Activated B cell treated with CpG ODN at 0.5 μM for 24 hours (primary cell): ENCODE results near the gene SMPD2. TPM values are rescaled to one million over a fixed set of nuclear protein-coding genes. Genes with fewer than 3 reads are reported as not detected.
A peak's percentile ranks its signal among the peaks of the same experiment; 100 is the strongest.

Experiments used
- ATAC-seq: fragments of 200-7000 bp; cut with Tn5 transposase; one replicate; pipeline ENCODE4 v1.10.0; 2021; ENCODE audit warnings: low read depth, mild to moderate bottlenecking, moderate library complexity
- CTCF ChIA-PET: fragments of 350-600 bp; sonication (Branson Sonifier 250); formaldehyde crosslinking; loops from one replicate; lab custom pipeline; 2021; ENCODE audit warnings: antibody characterized with exemption; lab: Charles Lee
- POLR2A ChIA-PET: fragments of 350-600 bp; sonication (Branson Sonifier 250); formaldehyde crosslinking; loops from one replicate; lab custom pipeline; 2021; ENCODE audit warnings: antibody characterized with exemption; lab: Charles Lee
- DNase-seq: peaks from one replicate; pipeline ENCODE4 v3.0.0; 2022
- H3K27ac Mint-ChIP-seq: one replicate; pipeline ENCODE4 v1.8.0; 2020; ENCODE audit warnings: mixed read lengths
- H3K27me3 Mint-ChIP-seq: one replicate; pipeline ENCODE4 v1.8.0; 2021; ENCODE audit warnings: mixed read lengths
- H3K36me3 Mint-ChIP-seq: one replicate; pipeline ENCODE4 v1.8.0; 2021; ENCODE audit warnings: low read depth, mixed read lengths
- H3K4me1 Mint-ChIP-seq: one replicate; pipeline ENCODE4 v1.8.0; 2021; ENCODE audit warnings: mixed read lengths
- H3K4me3 Mint-ChIP-seq: one replicate; pipeline ENCODE4 v1.8.0; 2020; ENCODE audit warnings: mild to moderate bottlenecking, mixed read lengths
- H3K9me3 Mint-ChIP-seq: one replicate; pipeline ENCODE4 v1.8.0; 2020; ENCODE audit warnings: mixed read lengths
- CTCF ChIP-seq: fragments of 200-600 bp; IDR thresholded peaks from one replicate; pipeline ENCODE4 v1.8.0; 2022; ENCODE audit warnings: antibody characterized with exemption, mild to moderate bottlenecking
- intact Hi-C: fragments of 100-400 bp; cut with micrococcal nuclease; formaldehyde crosslinking; loops from one replicate; pipeline ENCODE4 v1.15.1; 2024
- total RNA-seq: library from RNA; stranded (reverse); gene quantifications from 2 replicates; pipeline ENCODE4 v1.2.3, GENCODE V29; 2022

Gene SMPD2
- total RNA-seq, 1 donor from 2014 or later: 28.2 TPM

GRCh38 chr6:109445382-109445781, 4.9 kb downstream of the SMPD2 start:
- no peak overlapping the region for H3K4me3 Mint-ChIP-seq
- H3K9me3 Mint-ChIP-seq: no peaks in the 10 kb centered on the region
- H3K36me3 Mint-ChIP-seq: peaks cover 68% of the 10 kb centered on the region
- intact Hi-C loops: no loop called here
- ATAC-seq (no peak), DNase-seq (no peak)
- ChIA-PET CTCF (no interaction called here), POLR2A (interaction anchor here (1.7 to 6.7 kb wide), 3 partner anchors 10 to 62 kb away, joined by 5 to 154 read pairs (median 6); partner anchors contain the start of genes CD164, MICAL1 and ZBTB24)
- no peak for TF ChIP-seq CTCF
- H3K27ac Mint-ChIP-seq: no peak overlapping the region
- H3K4me1 Mint-ChIP-seq: peaks cover 61% of the 10 kb centered on the region
- no peaks in the 10 kb centered on the region for H3K27me3 Mint-ChIP-seq

- DNase-seq (no peak), ATAC-seq (no peak)
- TF ChIP-seq CTCF: no peak
- ChIA-PET CTCF (no interaction called here), POLR2A (interaction anchor here (0.7 to 1.9 kb wide), 4 partner anchors 10 to 946 kb away, joined by 5 to 11 read pairs (median 7); partner anchors contain the start of genes CD164, MICAL1 and ZBTB24)
- peak overlapping the region; percentile 79 for H3K27ac Mint-ChIP-seq
- H3K36me3 Mint-ChIP-seq: peaks cover 72% of the 10 kb centered on the region
- intact Hi-C loops: no loop called here
- H3K9me3 Mint-ChIP-seq: no peaks in the 10 kb centered on the region
- no peak overlapping the region for H3K4me3 Mint-ChIP-seq
- H3K27me3 Mint-ChIP-seq: no peaks in the 10 kb centered on the region
- H3K4me1 Mint-ChIP-seq: peaks cover 67% of the 10 kb centered on the region
Observed at GRCh38 chr6:109446072-109446471, 5.5 kb downstream of the SMPD2 start.

- H3K27ac Mint-ChIP-seq: peak overlapping the region; percentile 79
- POLR2A ChIA-PET: interaction anchor here (0.7 to 1.9 kb wide), 3 partner anchors 10 to 946 kb away, joined by 5 to 11 read pairs (median 8); partner anchors contain the start of genes MICAL1 and ZBTB24
- no peak for ATAC-seq
- TF ChIP-seq CTCF: no peak
- CTCF ChIA-PET: no interaction called here
- peaks cover 63% of the 10 kb centered on the region for H3K4me1 Mint-ChIP-seq
- H3K27me3 Mint-ChIP-seq: no peaks in the 10 kb centered on the region
- intact Hi-C loops: no loop called here
- H3K36me3 Mint-ChIP-seq: peaks cover 70% of the 10 kb centered on the region
- H3K9me3 Mint-ChIP-seq: no peaks in the 10 kb centered on the region
- H3K4me3 Mint-ChIP-seq: no peak overlapping the region
- no peak for DNase-seq
Observed at GRCh38 chr6:109446541-109446940, 6.0 kb downstream of the SMPD2 start.

GRCh38 chr6:109447087-109447486, 6.6 kb downstream of the SMPD2 start:
- DNase-seq (no peak), ATAC-seq (no peak)
- no peaks in the 10 kb centered on the region for H3K9me3 Mint-ChIP-seq
- POLR2A ChIA-PET: interaction anchor here (1.9 kb wide), 1 partner anchor 9 kb away, joined by 11 read pairs; the partner anchor contains the start of gene MICAL1
- no peaks in the 10 kb centered on the region for H3K27me3 Mint-ChIP-seq
- H3K4me1 Mint-ChIP-seq: peaks cover 63% of the 10 kb centered on the region
- no peak overlapping the region for H3K4me3 Mint-ChIP-seq
- CTCF ChIA-PET: no interaction called here
- no peak overlapping the region for H3K27ac Mint-ChIP-seq
- TF ChIP-seq CTCF: no peak
- peaks cover 73% of the 10 kb centered on the region for H3K36me3 Mint-ChIP-seq
- intact Hi-C loops: no loop called here

- Mint-ChIP-seq H3K9me3 (no peaks in the 10 kb centered on the region), H3K4me1 (peaks cover 65% of the 10 kb centered on the region), H3K27me3 (no peaks in the 10 kb centered on the region), H3K4me3 (no peak overlapping the region), H3K27ac (peak overlapping the region; percentile 18), H3K36me3 (peaks cover 72% of the 10 kb centered on the region)
- ChIA-PET CTCF (interaction anchor here (1.0 kb wide), 1 partner anchor 71 kb away, joined by 4 read pairs; no protein-coding TSS in a partner anchor), POLR2A (interaction anchor here (0.6 to 1.6 kb wide), 3 partner anchors 10 to 65 kb away, joined by 3 to 5 read pairs (median 4); no protein-coding TSS in a partner anchor)
- DNase-seq (no peak), ATAC-seq (no peak)
- no peak for TF ChIP-seq CTCF
- intact Hi-C loops: no loop called here
Observed at GRCh38 chr6:109447878-109448555, 7.5 kb downstream of the SMPD2 start.
